HEK293 (cell line): Measurements from ENCODE around the gene STYX.
A peak's percentile ranks its signal among the peaks of the same experiment; 100 is the strongest.
"Not testable (repeated sequence)": the region's sequence is repeated elsewhere in the genome, so short reads cannot be mapped to it uniquely, and the experiment has no call there.

ENCODE experiments used
- CTCF ChIA-PET: fragments of 350-600 bp; formaldehyde crosslinking; extraction: SDS; loops from one replicate; lab custom pipeline; 2021; ENCODE audit warnings: antibody characterized with exemption; lab: Yijun Ruan, JAX
- POLR2A ChIA-PET: fragments of 300-600 bp; formaldehyde crosslinking; extraction: SDS; loops from one replicate; lab custom pipeline; 2020; ENCODE audit warnings: antibody characterized with exemption, inconsistent platforms; lab: Yijun Ruan, JAX
- H3K27ac ChIP-seq: fragments of 200-500 bp; sonication (Bioruptor generic); 2 replicates; pipeline ENCODE4 v1.5.1; 2014; ENCODE audit warnings: low read depth, low read length, control low read depth, inconsistent platforms; ENCODE audit errors: extremely low read depth
- H3K36me3 ChIP-seq, 2 experiments: fragments of 200-500 bp in 1 of 2; sonication (Bioruptor generic) in 1 of 2; 1 replicate in 1 of 2; 2 replicates in 1 of 2; pipeline ENCODE4 v1.5.1; 2014 to 2017; ENCODE audit warnings: inconsistent platforms in 2 of 2, low read length in 2 of 2; ENCODE audit not compliant: control insufficient read depth in 2 of 2, insufficient read depth in 1 of 2
- H3K4me1 ChIP-seq: fragments of 200-500 bp; sonication (Bioruptor generic); 2 replicates; pipeline ENCODE4 v1.5.1; 2014; ENCODE audit warnings: mild to moderate bottlenecking, low read length, inconsistent platforms; ENCODE audit not compliant: control insufficient read depth, insufficient read depth
- H3K4me3 ChIP-seq: 2 replicates; pipeline ENCODE4 v1.5.1; 2011; ENCODE audit warnings: low read depth, mild to moderate bottlenecking, control low read depth, low read length, moderate library complexity
- H3K9me3 ChIP-seq: fragments of 200-500 bp; sonication (Bioruptor generic); 2 replicates; pipeline ENCODE4 v1.5.1; 2014; ENCODE audit warnings: low read depth, low read length, inconsistent platforms; ENCODE audit not compliant: control insufficient read depth, insufficient read depth
- KLF16 ChIP-seq: fragments of 450-650 bp; formaldehyde crosslinking; IDR thresholded peaks from 2 replicates; pipeline ENCODE4 v1.5.1; 2017; ENCODE audit warnings: missing biosample characterization, missing genetic modification characterization
- KLF9 ChIP-seq: fragments of 450-650 bp; formaldehyde crosslinking; IDR thresholded peaks from 2 replicates; pipeline ENCODE4 v1.5.1; 2016; ENCODE audit warnings: missing biosample characterization, missing genetic modification characterization, low read depth
- REPIN1 ChIP-seq: fragments of 450-650 bp; formaldehyde crosslinking; IDR thresholded peaks from 2 replicates; pipeline ENCODE4 v1.5.1; 2017; ENCODE audit warnings: missing biosample characterization, missing genetic modification characterization, low read depth
- ZBTB1 ChIP-seq: fragments of 450-650 bp; formaldehyde crosslinking; IDR thresholded peaks from 2 replicates; pipeline ENCODE4 v1.5.1; 2016; ENCODE audit warnings: missing biosample characterization, missing genetic modification characterization
- ZBTB49 ChIP-seq: fragments of 450-650 bp; formaldehyde crosslinking; IDR thresholded peaks from 2 replicates; pipeline ENCODE4 v1.5.1; 2016; ENCODE audit warnings: missing biosample characterization, missing genetic modification characterization, low read depth
- ZBTB8A ChIP-seq: fragments of 450-650 bp; formaldehyde crosslinking; IDR thresholded peaks from 2 replicates; pipeline ENCODE4 v1.5.1; 2016; ENCODE audit warnings: missing biosample characterization, missing genetic modification characterization
- ZNF114 ChIP-seq: fragments of 450-650 bp; formaldehyde crosslinking; IDR thresholded peaks from 2 replicates; pipeline ENCODE4 v1.5.0; 2017; ENCODE audit warnings: missing biosample characterization, missing genetic modification characterization
- ZNF121 ChIP-seq: fragments of 450-650 bp; formaldehyde crosslinking; IDR thresholded peaks from 2 replicates; pipeline ENCODE4 v1.5.1; 2016; ENCODE audit warnings: missing biosample characterization, missing genetic modification characterization
- ZNF132 ChIP-seq: fragments of 450-650 bp; formaldehyde crosslinking; IDR thresholded peaks from 2 replicates; pipeline ENCODE4 v1.5.1; 2017; ENCODE audit warnings: missing biosample characterization, missing genetic modification characterization, borderline replicate concordance
- ZNF146 ChIP-seq: fragments of 450-650 bp; formaldehyde crosslinking; IDR thresholded peaks from 2 replicates; pipeline ENCODE4 v1.5.1; 2016; ENCODE audit warnings: missing biosample characterization, missing genetic modification characterization
- ZNF24 ChIP-seq: fragments of 450-650 bp; formaldehyde crosslinking; IDR thresholded peaks from 2 replicates; pipeline ENCODE4 v1.5.1; 2016; ENCODE audit warnings: missing biosample characterization, missing genetic modification characterization
- ZNF292 ChIP-seq: fragments of 450-650 bp; formaldehyde crosslinking; IDR thresholded peaks from 2 replicates; pipeline ENCODE4 v1.5.1; 2016; ENCODE audit warnings: low read depth, missing biosample characterization, missing genetic modification characterization, borderline replicate concordance
- ZNF518A ChIP-seq: fragments of 450-650 bp; formaldehyde crosslinking; conservative IDR thresholded peaks from 2 replicates; pipeline ENCODE4 v1.5.1; 2016; ENCODE audit warnings: low read depth, missing biosample characterization, missing genetic modification characterization
- ZNF530 ChIP-seq: fragments of 450-650 bp; formaldehyde crosslinking; IDR thresholded peaks from 2 replicates; pipeline ENCODE4 v1.5.1; 2016; ENCODE audit warnings: low read depth, missing biosample characterization, missing genetic modification characterization
- ZNF571 ChIP-seq: fragments of 450-650 bp; formaldehyde crosslinking; IDR thresholded peaks from 2 replicates; pipeline ENCODE4 v1.5.0; 2017; ENCODE audit warnings: missing biosample characterization, missing genetic modification characterization
- ZNF624 ChIP-seq: fragments of 450-650 bp; formaldehyde crosslinking; IDR thresholded peaks from 2 replicates; pipeline ENCODE4 v1.5.1; 2017; ENCODE audit warnings: missing biosample characterization, missing genetic modification characterization
- ZNF707 ChIP-seq: fragments of 450-650 bp; formaldehyde crosslinking; IDR thresholded peaks from 2 replicates; pipeline ENCODE4 v1.5.1; 2016; ENCODE audit warnings: missing biosample characterization, missing genetic modification characterization
- ZNF791 ChIP-seq: fragments of 450-650 bp; formaldehyde crosslinking; IDR thresholded peaks from 2 replicates; pipeline ENCODE4 v1.5.1; 2016; ENCODE audit warnings: missing biosample characterization, missing genetic modification characterization
- ZNF837 ChIP-seq: fragments of 450-650 bp; formaldehyde crosslinking; IDR thresholded peaks from 2 replicates; pipeline ENCODE4 v1.5.1; 2016; ENCODE audit warnings: missing biosample characterization, missing genetic modification characterization
- ZNF843 ChIP-seq: fragments of 450-650 bp; formaldehyde crosslinking; IDR thresholded peaks from 2 replicates; pipeline ENCODE4 v1.5.1; 2016; ENCODE audit warnings: missing biosample characterization, missing genetic modification characterization
- ZSCAN16 ChIP-seq: fragments of 450-650 bp; formaldehyde crosslinking; IDR thresholded peaks from 2 replicates; pipeline ENCODE4 v1.5.1; 2016; ENCODE audit warnings: missing biosample characterization, missing genetic modification characterization

Gene STYX

GRCh38 chr14:52755607-52756316, 25.8 kb downstream of the STYX start:
- Histone ChIP-seq H3K36me3 (peaks cover 20 to 28% of the 10 kb centered on the region in 2 experiments), H3K4me1 (no peaks in the 10 kb centered on the region), H3K9me3 (no peaks in the 10 kb centered on the region), H3K4me3 (no peak overlapping the region), H3K27ac (no peak overlapping the region)
- CTCF ChIA-PET: interaction anchor here (0.5 to 0.7 kb wide), 3 partner anchors 9 to 1454 kb away, joined by 3 to 4 read pairs (median 3); no protein-coding TSS in a partner anchor
- no peak for TF ChIP-seq ZNF843
- TF ChIP-seq, all 188 proteins: peak for 0
- POLR2A ChIA-PET: interaction anchor here (0.6 kb wide), 1 partner anchor 29 kb away, joined by 5 read pairs; no protein-coding TSS in a partner anchor

- Histone ChIP-seq H3K36me3 (peaks cover 20 to 38% of the 10 kb centered on the region in 2 experiments), H3K27ac (no peak overlapping the region), H3K4me3 (no peak overlapping the region), H3K9me3 (no peaks in the 10 kb centered on the region), H3K4me1 (no peaks in the 10 kb centered on the region)
- POLR2A ChIA-PET: no interaction called here
- CTCF ChIA-PET: no interaction called here
- TF ChIP-seq ZNF121 (tag by site-specific recombination): 0 out of 2 replicates have a peak, but pooled peaks have one; percentile 41
- no peak for TF ChIP-seq ZNF791
- no peak for TF ChIP-seq REPIN1
- no peak for TF ChIP-seq ZBTB8A
- no peak for TF ChIP-seq ZNF24
- no peak for TF ChIP-seq KLF9
- TF ChIP-seq ZBTB1: no peak
- no peak for TF ChIP-seq ZNF530
Measured at GRCh38 chr14:52759145-52759544, 29.2 kb downstream of the STYX start.

GRCh38 chr14:52762923-52763322, 33.0 kb downstream of the STYX start:
- peaks cover 24 to 48% of the 10 kb centered on the region in 2 experiments for H3K36me3 ChIP-seq
- H3K4me1 ChIP-seq, H3K9me3 ChIP-seq, CTCF ChIA-PET, H3K27ac ChIP-seq, H3K4me3 ChIP-seq, POLR2A ChIA-PET: not testable (repeated sequence)

- no peak overlapping the region for H3K4me3 ChIP-seq
- CTCF ChIA-PET: interaction anchor here (1.0 kb wide), 1 partner anchor 10 kb away, joined by 3 read pairs; no protein-coding TSS in a partner anchor
- H3K9me3 ChIP-seq: no peaks in the 10 kb centered on the region
- H3K27ac ChIP-seq: no peak overlapping the region
- POLR2A ChIA-PET: no interaction called here
- H3K36me3 ChIP-seq: peaks cover 20 to 47% of the 10 kb centered on the region in 2 experiments
- no peaks in the 10 kb centered on the region for H3K4me1 ChIP-seq
- TF ChIP-seq ZNF571 (tag by site-specific recombination) (no peak), ZNF132 (tag by site-specific recombination) (no peak), ZNF114 (tag by site-specific recombination) (no peak), KLF16 (tag by site-specific recombination) (no peak), ZSCAN16 (tag by site-specific recombination) (no peak), ZNF837 (tag by site-specific recombination) (no peak), ZNF707 (tag by site-specific recombination) (no peak), ZNF146 (no peak), ZNF518A (tag by site-specific recombination) (no peak), ZNF624 (tag by site-specific recombination) (no peak), ZNF292 (tag by site-specific recombination) (no peak), ZBTB49 (no peak)
Measured at GRCh38 chr14:52767058-52767833, 37.3 kb downstream of the STYX start.
